ENCODE results near the gene MYOD1. TPM values are rescaled to one million over a fixed set of nuclear protein-coding genes. Genes with fewer than 3 reads are reported as not detected.

The MYOD1 gene
- total and polyA plus RNA-seq, 2 of the 13 experiments (the other 11 are each of a cell fraction or from before 2014, with no cell fraction given), result not detected

DNA sequence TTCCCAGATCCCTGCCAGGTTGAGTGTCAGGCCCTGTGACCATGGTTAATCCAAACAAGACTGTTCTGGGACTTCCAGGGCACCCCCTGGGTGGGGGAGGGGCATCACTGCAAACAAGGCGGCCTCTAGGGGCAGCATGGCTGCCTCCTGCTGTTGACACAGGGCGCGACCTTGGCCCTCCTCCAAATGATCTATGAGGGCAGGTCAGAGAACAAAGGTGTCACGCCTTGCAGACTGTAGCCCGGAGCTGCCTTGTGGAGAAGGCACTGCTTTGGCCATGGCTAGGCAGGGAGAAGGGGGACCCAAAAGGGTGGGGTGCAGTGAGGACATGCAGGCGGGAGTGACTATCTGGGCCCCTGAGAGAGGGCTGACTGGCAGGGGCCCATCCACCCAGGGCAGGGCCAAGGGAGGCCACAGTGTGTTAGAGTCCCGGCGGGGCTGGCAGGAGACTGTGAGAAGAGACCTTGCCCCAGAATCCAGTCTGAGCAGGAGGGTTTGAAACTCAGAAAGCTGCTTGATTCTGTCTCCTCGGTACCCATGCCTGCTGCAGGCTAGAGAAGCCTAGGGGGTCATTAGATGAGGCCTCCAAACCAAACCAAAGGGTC, 50.8 kb downstream of the MYOD1 start (continued):
- TF ChIP-seq HNRNPH1 (optimal IDR thresholded peaks at IDR 0.05; ENCODE audit: low read depth, low read length) (peak; percentile 73), KLF15 (CRISPR knock-in tag; IDR thresholded peaks at IDR 0.05; ENCODE audit: borderline replicate concordance) (0 out of 2 replicates have a peak, but pooled peaks have one; percentile 46), PLRG1 (conservative IDR thresholded peaks at IDR 0.05) (no peak), ZNF768 (CRISPR knock-in tag; IDR thresholded peaks at IDR 0.05) (peak; percentile 65; the same call in 1 of the 2 replicates), ATF7 (IDR thresholded peaks at IDR 0.05) (no peak), ATF7 (CRISPR knock-in tag; IDR thresholded peaks at IDR 0.05) (peak; percentile 73; the same call in 1 of the 2 replicates), MIER2 (CRISPR knock-in tag; IDR thresholded peaks at IDR 0.05) (peak; percentile 90), NFYB (CRISPR knock-in tag; IDR thresholded peaks at IDR 0.05) (no peak), ZSCAN20 (CRISPR knock-in tag; IDR thresholded peaks at IDR 0.05; ENCODE audit: borderline replicate concordance) (no peak), ZFX (CRISPR knock-in tag; IDR thresholded peaks at IDR 0.05; ENCODE audit: low read depth) (peak; percentile 71), ZNF777 (CRISPR knock-in tag; IDR thresholded peaks at IDR 0.05) (0 out of 2 replicates have a peak, but pooled peaks have one; percentile 19), TOE1 (CRISPR knock-in tag; IDR thresholded peaks at IDR 0.05) (no peak), ZNF572 (CRISPR knock-in tag; IDR thresholded peaks at IDR 0.05) (peak; percentile 97), ZNF709 (CRISPR knock-in tag; IDR thresholded peaks at IDR 0.05) (peak; percentile 78; the same call in 1 of the 2 replicates), DMAP1 (CRISPR knock-in tag; IDR thresholded peaks at IDR 0.05) (peak; percentile 85)
- TF ChIP-seq, protein P1, sequence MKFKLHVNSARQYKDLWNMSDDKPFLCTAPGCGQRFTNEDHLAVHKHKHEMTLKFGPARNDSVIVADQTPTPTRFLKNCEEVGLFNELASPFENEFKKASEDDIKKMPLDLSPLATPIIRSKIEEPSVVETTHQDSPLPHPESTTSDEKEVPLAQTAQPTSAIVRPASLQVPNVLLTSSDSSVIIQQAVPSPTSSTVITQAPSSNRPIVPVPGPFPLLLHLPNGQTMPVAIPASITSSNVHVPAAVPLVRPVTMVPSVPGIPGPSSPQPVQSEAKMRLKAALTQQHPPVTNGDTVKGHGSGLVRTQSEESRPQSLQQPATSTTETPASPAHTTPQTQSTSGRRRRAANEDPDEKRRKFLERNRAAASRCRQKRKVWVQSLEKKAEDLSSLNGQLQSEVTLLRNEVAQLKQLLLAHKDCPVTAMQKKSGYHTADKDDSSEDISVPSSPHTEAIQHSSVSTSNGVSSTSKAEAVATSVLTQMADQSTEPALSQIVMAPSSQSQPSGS (CRISPR knock-in tag; IDR thresholded peaks at IDR 0.05), result peak; percentile 83
- TF ChIP-seq, protein P2, sequence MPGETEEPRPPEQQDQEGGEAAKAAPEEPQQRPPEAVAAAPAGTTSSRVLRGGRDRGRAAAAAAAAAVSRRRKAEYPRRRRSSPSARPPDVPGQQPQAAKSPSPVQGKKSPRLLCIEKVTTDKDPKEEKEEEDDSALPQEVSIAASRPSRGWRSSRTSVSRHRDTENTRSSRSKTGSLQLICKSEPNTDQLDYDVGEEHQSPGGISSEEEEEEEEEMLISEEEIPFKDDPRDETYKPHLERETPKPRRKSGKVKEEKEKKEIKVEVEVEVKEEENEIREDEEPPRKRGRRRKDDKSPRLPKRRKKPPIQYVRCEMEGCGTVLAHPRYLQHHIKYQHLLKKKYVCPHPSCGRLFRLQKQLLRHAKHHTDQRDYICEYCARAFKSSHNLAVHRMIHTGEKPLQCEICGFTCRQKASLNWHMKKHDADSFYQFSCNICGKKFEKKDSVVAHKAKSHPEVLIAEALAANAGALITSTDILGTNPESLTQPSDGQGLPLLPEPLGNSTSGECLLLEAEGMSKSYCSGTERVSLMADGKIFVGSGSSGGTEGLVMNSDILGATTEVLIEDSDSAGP (CRISPR knock-in tag; IDR thresholded peaks at IDR 0.05; ENCODE audit: borderline replicate concordance), result peak; percentile 93
- TF ChIP-seq, protein P3, sequence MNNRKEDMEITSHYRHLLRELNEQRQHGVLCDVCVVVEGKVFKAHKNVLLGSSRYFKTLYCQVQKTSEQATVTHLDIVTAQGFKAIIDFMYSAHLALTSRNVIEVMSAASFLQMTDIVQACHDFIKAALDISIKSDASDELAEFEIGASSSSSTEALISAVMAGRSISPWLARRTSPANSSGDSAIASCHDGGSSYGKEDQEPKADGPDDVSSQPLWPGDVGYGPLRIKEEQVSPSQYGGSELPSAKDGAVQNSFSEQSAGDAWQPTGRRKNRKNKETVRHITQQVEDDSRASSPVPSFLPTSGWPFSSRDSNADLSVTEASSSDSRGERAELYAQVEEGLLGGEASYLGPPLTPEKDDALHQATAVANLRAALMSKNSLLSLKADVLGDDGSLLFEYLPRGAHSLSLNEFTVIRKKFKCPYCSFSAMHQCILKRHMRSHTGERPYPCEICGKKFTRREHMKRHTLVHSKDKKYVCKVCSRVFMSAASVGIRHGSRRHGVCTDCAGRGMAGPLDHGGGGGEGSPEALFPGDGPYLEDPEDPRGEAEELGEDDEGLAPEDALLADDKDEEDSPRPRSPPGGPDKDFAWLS (CRISPR knock-in tag; IDR thresholded peaks at IDR 0.05; ENCODE audit: borderline replicate concordance), result peak; percentile 88; the same call in 1 of the 2 replicates
- TF ChIP-seq, protein P4, sequence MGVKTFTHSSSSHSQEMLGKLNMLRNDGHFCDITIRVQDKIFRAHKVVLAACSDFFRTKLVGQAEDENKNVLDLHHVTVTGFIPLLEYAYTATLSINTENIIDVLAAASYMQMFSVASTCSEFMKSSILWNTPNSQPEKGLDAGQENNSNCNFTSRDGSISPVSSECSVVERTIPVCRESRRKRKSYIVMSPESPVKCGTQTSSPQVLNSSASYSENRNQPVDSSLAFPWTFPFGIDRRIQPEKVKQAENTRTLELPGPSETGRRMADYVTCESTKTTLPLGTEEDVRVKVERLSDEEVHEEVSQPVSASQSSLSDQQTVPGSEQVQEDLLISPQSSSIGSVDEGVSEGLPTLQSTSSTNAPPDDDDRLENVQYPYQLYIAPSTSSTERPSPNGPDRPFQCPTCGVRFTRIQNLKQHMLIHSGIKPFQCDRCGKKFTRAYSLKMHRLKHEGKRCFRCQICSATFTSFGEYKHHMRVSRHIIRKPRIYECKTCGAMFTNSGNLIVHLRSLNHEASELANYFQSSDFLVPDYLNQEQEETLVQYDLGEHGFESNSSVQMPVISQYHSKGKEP (CRISPR knock-in tag; IDR thresholded peaks at IDR 0.05), result no peak
- TF ChIP-seq, protein P5, sequence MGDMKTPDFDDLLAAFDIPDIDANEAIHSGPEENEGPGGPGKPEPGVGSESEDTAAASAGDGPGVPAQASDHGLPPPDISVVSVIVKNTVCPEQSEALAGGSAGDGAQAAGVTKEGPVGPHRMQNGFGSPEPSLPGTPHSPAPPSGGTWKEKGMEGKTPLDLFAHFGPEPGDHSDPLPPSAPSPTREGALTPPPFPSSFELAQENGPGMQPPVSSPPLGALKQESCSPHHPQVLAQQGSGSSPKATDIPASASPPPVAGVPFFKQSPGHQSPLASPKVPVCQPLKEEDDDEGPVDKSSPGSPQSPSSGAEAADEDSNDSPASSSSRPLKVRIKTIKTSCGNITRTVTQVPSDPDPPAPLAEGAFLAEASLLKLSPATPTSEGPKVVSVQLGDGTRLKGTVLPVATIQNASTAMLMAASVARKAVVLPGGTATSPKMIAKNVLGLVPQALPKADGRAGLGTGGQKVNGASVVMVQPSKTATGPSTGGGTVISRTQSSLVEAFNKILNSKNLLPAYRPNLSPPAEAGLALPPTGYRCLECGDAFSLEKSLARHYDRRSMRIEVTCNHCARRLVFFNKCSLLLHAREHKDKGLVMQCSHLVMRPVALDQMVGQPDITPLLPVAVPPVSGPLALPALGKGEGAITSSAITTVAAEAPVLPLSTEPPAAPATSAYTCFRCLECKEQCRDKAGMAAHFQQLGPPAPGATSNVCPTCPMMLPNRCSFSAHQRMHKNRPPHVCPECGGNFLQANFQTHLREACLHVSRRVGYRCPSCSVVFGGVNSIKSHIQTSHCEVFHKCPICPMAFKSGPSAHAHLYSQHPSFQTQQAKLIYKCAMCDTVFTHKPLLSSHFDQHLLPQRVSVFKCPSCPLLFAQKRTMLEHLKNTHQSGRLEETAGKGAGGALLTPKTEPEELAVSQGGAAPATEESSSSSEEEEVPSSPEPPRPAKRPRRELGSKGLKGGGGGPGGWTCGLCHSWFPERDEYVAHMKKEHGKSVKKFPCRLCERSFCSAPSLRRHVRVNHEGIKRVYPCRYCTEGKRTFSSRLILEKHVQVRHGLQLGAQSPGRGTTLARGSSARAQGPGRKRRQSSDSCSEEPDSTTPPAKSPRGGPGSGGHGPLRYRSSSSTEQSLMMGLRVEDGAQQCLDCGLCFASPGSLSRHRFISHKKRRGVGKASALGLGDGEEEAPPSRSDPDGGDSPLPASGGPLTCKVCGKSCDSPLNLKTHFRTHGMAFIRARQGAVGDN (CRISPR knock-in tag; IDR thresholded peaks at IDR 0.05), result peak; percentile 94
